DOHH2 (cell line): Measurements from ENCODE around the gene TOMM40.

Experiments
- H3F3A ChIP-seq: fragments of 200-600 bp; sonication (generic), shearing (Covaris generic); 2 replicates; pipeline ENCODE4 v1.6.0; 2016; ENCODE audit warnings: antibody characterized with exemption, mild to moderate bottlenecking; ENCODE audit not compliant: control insufficient read depth, insufficient read depth
- H3K27ac ChIP-seq: fragments of 200-600 bp; sonication (generic); 2 replicates; pipeline ENCODE4 v1.5.1; 2014; ENCODE audit warnings: low read depth, mild to moderate bottlenecking, low read length, moderate library complexity
- H3K27me3 ChIP-seq: fragments of 200-600 bp; sonication (generic); 2 replicates; pipeline ENCODE4 v1.6.1; 2014; ENCODE audit warnings: mild to moderate bottlenecking, low read length, mixed read lengths; ENCODE audit not compliant: control insufficient read depth
- H3K36me3 ChIP-seq: fragments of 200-600 bp; sonication (generic); 2 replicates; pipeline ENCODE4 v1.6.1; 2014; ENCODE audit warnings: mild to moderate bottlenecking, low read length, moderate library complexity, mixed read lengths; ENCODE audit not compliant: control insufficient read depth
- H3K4me1 ChIP-seq: fragments of 200-600 bp; sonication (generic); 2 replicates; pipeline ENCODE4 v1.6.1; 2014; ENCODE audit warnings: mild to moderate bottlenecking, low read length, mixed read lengths; ENCODE audit not compliant: control insufficient read depth
- H3K4me2 ChIP-seq: fragments of 200-600 bp; sonication (generic); 2 replicates; pipeline ENCODE4 v1.6.0; 2014; ENCODE audit warnings: mild to moderate bottlenecking, low read length, moderate library complexity
- H3K4me3 ChIP-seq: fragments of 200-600 bp; sonication (generic); 2 replicates; pipeline ENCODE4 v1.5.1; 2014; ENCODE audit warnings: mild to moderate bottlenecking, low read length, mixed read lengths
- H3K79me2 ChIP-seq: fragments of 200-600 bp; sonication (generic); 2 replicates; pipeline ENCODE4 v1.6.1; 2014; ENCODE audit warnings: mild to moderate bottlenecking, low read length, mixed read lengths; ENCODE audit not compliant: control insufficient read depth
- H3K9me2 ChIP-seq: fragments of 200-600 bp; sonication (generic); replicated peaks from 2 replicates; pipeline ENCODE4 v1.6.1; 2014; ENCODE audit warnings: mild to moderate bottlenecking, low read length, mixed read lengths; ENCODE audit not compliant: control insufficient read depth
- H3K9me3 ChIP-seq: fragments of 200-600 bp; sonication (generic); 2 replicates; pipeline ENCODE4 v1.6.1; 2014; ENCODE audit warnings: antibody characterized with exemption, low read length, mixed read lengths; ENCODE audit not compliant: control insufficient read depth, insufficient read depth
- H4K20me1 ChIP-seq: fragments of 200-600 bp; sonication (generic); 2 replicates; pipeline ENCODE4 v1.6.0; 2014; ENCODE audit warnings: low read depth, mild to moderate bottlenecking, antibody characterized with exemption, low read length, moderate library complexity; ENCODE audit not compliant: control insufficient read depth, insufficient read depth
- CTCF ChIP-seq: fragments of 200-600 bp; sonication (generic); IDR thresholded peaks from one replicate; pipeline ENCODE4 v1.5.1; 2014; ENCODE audit warnings: antibody characterized with exemption, mild to moderate bottlenecking, low read depth, low read length; ENCODE audit not compliant: poor library complexity, severe bottlenecking
- EZH2phosphoT487 ChIP-seq: fragments of 200-600 bp; sonication (generic); IDR thresholded peaks from 2 replicates; pipeline ENCODE4 v1.6.1; 2017; ENCODE audit warnings: borderline replicate concordance, mild to moderate bottlenecking, antibody characterized with exemption, low read length, moderate library complexity, mixed read lengths

TOMM40 gene

GRCh38 chr19:44907613-44908012, 16.6 kb downstream of the TOMM40 start:
- Histone ChIP-seq H3K4me3 (no peak overlapping the region), H3K4me2 (no peak overlapping the region), H3K9me3 (no peaks in the 10 kb centered on the region), H3K27ac (no peak overlapping the region), H3K79me2 (no peaks in the 10 kb centered on the region), H3K9me2 (no peaks in the 10 kb centered on the region), H4K20me1 (peaks cover 10% of the 10 kb centered on the region; the same call in 1 of the 2 replicates), H3K4me1 (peaks cover 13% of the 10 kb centered on the region), H3K36me3 (peaks cover 15% of the 10 kb centered on the region), H3K27me3 (peaks cover 20% of the 10 kb centered on the region), H3F3A (peaks cover 2% of the 10 kb centered on the region)
- TF ChIP-seq EZH2phosphoT487, result no peak
- TF ChIP-seq CTCF, result no peak

GRCh38 chr19:44908074-44908835, 17.2 kb downstream of the TOMM40 start:
- no peak overlapping the region for H3K27ac ChIP-seq
- no peak overlapping the region for H3K4me3 ChIP-seq
- H3K36me3 ChIP-seq, result peaks cover 10% of the 10 kb centered on the region
- TF ChIP-seq CTCF (no peak), EZH2phosphoT487 (no peak)
- no peaks in the 10 kb centered on the region for H3K79me2 ChIP-seq
- H3K9me2 ChIP-seq, result no peaks in the 10 kb centered on the region
- peaks cover 20% of the 10 kb centered on the region for H3K27me3 ChIP-seq
- no peak overlapping the region for H3K4me2 ChIP-seq
- peaks cover 13% of the 10 kb centered on the region for H3K4me1 ChIP-seq
- H4K20me1 ChIP-seq, result peaks cover 10% of the 10 kb centered on the region; the same call in 1 of the 2 replicates
- no peaks in the 10 kb centered on the region for H3K9me3 ChIP-seq
- peaks cover 2% of the 10 kb centered on the region for H3F3A ChIP-seq

- Histone ChIP-seq H3K4me2 (no peak overlapping the region), H4K20me1 (peaks cover 9% of the 10 kb centered on the region; the same call in 1 of the 2 replicates), H3K9me3 (no peaks in the 10 kb centered on the region), H3K36me3 (peaks cover 8% of the 10 kb centered on the region), H3K9me2 (no peaks in the 10 kb centered on the region), H3K79me2 (no peaks in the 10 kb centered on the region), H3K27me3 (peaks cover 20% of the 10 kb centered on the region), H3K4me3 (no peak overlapping the region), H3K27ac (no peak overlapping the region), H3K4me1 (peaks cover 10% of the 10 kb centered on the region), H3F3A (no peaks in the 10 kb centered on the region)
- TF ChIP-seq CTCF, result no peak
- TF ChIP-seq EZH2phosphoT487, result no peak
Measured at GRCh38 chr19:44908836-44909261, 17.8 kb downstream of the TOMM40 start.
